H9 (cell line): Measurements from ENCODE around the gene TMEM117. TPM values are rescaled to one million over a fixed set of nuclear protein-coding genes. Genes with fewer than 3 reads are reported as not detected.

Experiments used
- DNase-seq: peaks from one replicate; pipeline ENCODE4 v3.0.0-alpha.2; 2017
- H2AFZ ChIP-seq: one replicate; pipeline ENCODE4 v1.6.1; 2013; ENCODE audit warnings: mild to moderate bottlenecking, low read length, control low read depth, moderate library complexity
- H2AK5ac ChIP-seq: 2 replicates; pipeline ENCODE4 v1.6.1; 2013; ENCODE audit warnings: low read length, control low read depth, mixed read lengths; ENCODE audit not compliant: insufficient read length
- H2BK120ac ChIP-seq: one replicate; pipeline ENCODE4 v1.6.1; 2013; ENCODE audit warnings: low read depth, mild to moderate bottlenecking, low read length, control low read depth, inconsistent platforms; ENCODE audit not compliant: poor library complexity, severe bottlenecking
- H2BK12ac ChIP-seq: 2 replicates; pipeline ENCODE4 v1.6.1; 2013; ENCODE audit warnings: low read length, control low read depth, mixed read lengths, low read depth; ENCODE audit not compliant: insufficient read length
- H2BK15ac ChIP-seq: 2 replicates; pipeline ENCODE4 v1.6.1; 2013; ENCODE audit warnings: low read depth, low read length, control low read depth
- H2BK20ac ChIP-seq: one replicate; pipeline ENCODE4 v1.6.1; 2013; ENCODE audit warnings: low read depth, mild to moderate bottlenecking, low read length, control low read depth, inconsistent platforms; ENCODE audit not compliant: poor library complexity, severe bottlenecking
- H2BK5ac ChIP-seq: 2 replicates; pipeline ENCODE4 v1.6.1; 2013; ENCODE audit warnings: low read length, control low read depth, mixed read lengths; ENCODE audit not compliant: insufficient read length
- H3K14ac ChIP-seq: 2 replicates; pipeline ENCODE4 v1.6.1; 2013; ENCODE audit warnings: low read length, control low read depth; ENCODE audit not compliant: insufficient read depth
- H3K18ac ChIP-seq: 2 replicates; pipeline ENCODE4 v1.6.1; 2013; ENCODE audit warnings: low read depth, mild to moderate bottlenecking, mixed read lengths, low read length, control low read depth; ENCODE audit not compliant: insufficient read length
- H3K23ac ChIP-seq: 2 replicates; pipeline ENCODE4 v1.6.1; 2013; ENCODE audit warnings: low read length, control low read depth, mixed read lengths, low read depth; ENCODE audit not compliant: insufficient read length
- H3K23me2 ChIP-seq: 2 replicates; pipeline ENCODE4 v1.6.1; 2013; ENCODE audit warnings: low read depth, mild to moderate bottlenecking, mixed read lengths, low read length, control low read depth; ENCODE audit not compliant: insufficient read length, poor library complexity, severe bottlenecking
- H3K27ac ChIP-seq: 2 replicates; pipeline ENCODE4 v1.5.1; 2013; ENCODE audit warnings: low read length, control low read depth, mixed read lengths, low read depth; ENCODE audit not compliant: insufficient read length
- H3K27me3 ChIP-seq: 2 replicates; pipeline ENCODE4 v1.6.1; 2013; ENCODE audit warnings: low read length, control low read depth, inconsistent platforms; ENCODE audit not compliant: insufficient read depth
- H3K4ac ChIP-seq: 2 replicates; pipeline ENCODE4 v1.6.1; 2013; ENCODE audit warnings: low read depth, mild to moderate bottlenecking, control low read depth, inconsistent platforms, low read length, moderate library complexity
- H3K4me1 ChIP-seq: 2 replicates; pipeline ENCODE4 v1.6.1; 2013; ENCODE audit warnings: low read length, control low read depth, inconsistent platforms; ENCODE audit not compliant: insufficient read depth
- H3K4me2 ChIP-seq: 2 replicates; pipeline ENCODE4 v1.6.1; 2013; ENCODE audit warnings: low read length, control low read depth, mixed read lengths; ENCODE audit not compliant: insufficient read length, insufficient read depth
- H3K56ac ChIP-seq: 2 replicates; pipeline ENCODE4 v1.6.1; 2013; ENCODE audit warnings: low read depth, mild to moderate bottlenecking, mixed read lengths, low read length, control low read depth; ENCODE audit not compliant: insufficient read length
- H3K79me1 ChIP-seq: 2 replicates; pipeline ENCODE4 v1.6.1; 2013; ENCODE audit warnings: low read depth, mild to moderate bottlenecking, moderate library complexity, low read length, control low read depth, inconsistent platforms; ENCODE audit not compliant: insufficient read depth, poor library complexity, severe bottlenecking
- H3K79me2 ChIP-seq: 2 replicates; pipeline ENCODE4 v1.6.1; 2013; ENCODE audit warnings: low read length, control low read depth, inconsistent platforms; ENCODE audit not compliant: insufficient read depth
- H3K9ac ChIP-seq: 2 replicates; pipeline ENCODE4 v1.6.1; 2013; ENCODE audit warnings: low read length, control low read depth, mixed read lengths; ENCODE audit not compliant: insufficient read length; ENCODE audit errors: extremely low read depth
- H3K9me3 ChIP-seq: one replicate; pipeline ENCODE4 v1.6.1; 2013; ENCODE audit warnings: low read depth, low read length, inconsistent platforms; ENCODE audit not compliant: control insufficient read depth
- H3T11ph ChIP-seq: one replicate; pipeline ENCODE4 v1.6.1; 2013; ENCODE audit warnings: mild to moderate bottlenecking, low read length, control low read depth, inconsistent platforms
- H4K20me1 ChIP-seq: one replicate; pipeline ENCODE4 v1.6.1; 2013; ENCODE audit not compliant: control insufficient read depth, insufficient read length, insufficient read depth
- H4K5ac ChIP-seq: 2 replicates; pipeline ENCODE4 v1.6.1; 2013; ENCODE audit warnings: low read depth, mild to moderate bottlenecking, mixed read lengths, low read length, control low read depth; ENCODE audit not compliant: insufficient read length
- H4K8ac ChIP-seq: replicated peaks from 2 replicates; pipeline ENCODE4 v1.6.1; 2013; ENCODE audit warnings: low read length, control low read depth, mixed read lengths, low read depth; ENCODE audit not compliant: insufficient read length
- H4K91ac ChIP-seq: 2 replicates; pipeline ENCODE4 v1.6.1; 2013; ENCODE audit warnings: low read depth, mild to moderate bottlenecking, moderate library complexity, mixed read lengths, low read length, control low read depth; ENCODE audit not compliant: insufficient read length
- H3K27ac Mint-ChIP-seq, 3 experiments: 2 replicates in 2 of 3; 3 replicates in 1 of 3; pipeline ENCODE4 v1.8.0; 2020 to 2021; ENCODE audit warnings: mixed read lengths in 3 of 3, mild to moderate bottlenecking in 1 of 3, moderate library complexity in 1 of 3
- H3K27me3 Mint-ChIP-seq: 2 replicates; pipeline ENCODE4 v1.8.0; 2021; ENCODE audit warnings: low read depth, mild to moderate bottlenecking, moderate library complexity, mixed read lengths
- H3K36me3 Mint-ChIP-seq, 3 experiments: 2 replicates in 2 of 3; 3 replicates in 1 of 3; pipeline ENCODE4 v1.8.0; 2020 to 2021; ENCODE audit warnings: low read depth in 3 of 3, mixed read lengths in 3 of 3; ENCODE audit not compliant: insufficient read depth in 1 of 3
- H3K4me1 Mint-ChIP-seq, 2 experiments: 2 replicates each; pipeline ENCODE4 v1.8.0; 2020; ENCODE audit warnings: mixed read lengths in 2 of 2
- H3K4me3 Mint-ChIP-seq, 2 experiments: 2 replicates in 1 of 2; 3 replicates in 1 of 2; pipeline ENCODE4 v1.8.0; 2020 to 2021; ENCODE audit warnings: mild to moderate bottlenecking in 2 of 2, mixed read lengths in 2 of 2, moderate library complexity in 1 of 2
- H3K9me3 Mint-ChIP-seq, 2 experiments: 2 replicates in 1 of 2; 3 replicates in 1 of 2; pipeline ENCODE4 v1.8.0; 2020; ENCODE audit warnings: mild to moderate bottlenecking in 2 of 2, mixed read lengths in 2 of 2, moderate library complexity in 1 of 2
- CTCF ChIP-seq: fragments of 200-600 bp; sonication (generic); conservative IDR thresholded peaks from 3 replicates; pipeline ENCODE4 v1.8.0; 2021; ENCODE audit warnings: antibody characterized with exemption, mild to moderate bottlenecking
- WGBS: extraction: QIAGEN DNeasy Blood & Tissue Kit; methylation state at CpG from one replicate; pipeline ENCODE4 v1.1.7; 2013; ENCODE audit warnings: missing lambda C conversion rate, low lambda C conversion rate, mixed read lengths; ENCODE audit not compliant: insufficient read length; ENCODE audit errors: extremely low coverage; 5-methylcytosine and 5-hydroxymethylcytosine counted together
- total RNA-seq: library from RNA; stranded (reverse); gene quantifications from 2 replicates; pipeline ENCODE4 v1.2.1, GENCODE V29; 2021

Gene TMEM117
- total RNA-seq, 1 experiment from 2014 or later: 1.7 TPM

GRCh38 chr12:43835264-43835655 lies 621 bp upstream of the TMEM117 start:
- WGBS: no CpG with 5 or more reads among the region's 6 CpGs
- Histone ChIP-seq H3K23me2 (peaks cover 10% of the 10 kb centered on the region), H3K56ac (no peak overlapping the region), H2BK15ac (no peak overlapping the region), H3K27ac (no peak overlapping the region), H4K20me1 (no peaks in the 10 kb centered on the region), H2BK12ac (no peak overlapping the region), H3K9ac (no peak overlapping the region), H4K5ac (no peak overlapping the region), H3T11ph (no peak overlapping the region), H3K4ac (no peak overlapping the region), H3K18ac (no peak overlapping the region), H3K14ac (no peak overlapping the region), H2BK20ac (no peak overlapping the region), H3K4me1 (no peaks in the 10 kb centered on the region; the same call in 1 of the 2 replicates), H4K8ac (no peak overlapping the region), H3K27me3 (peaks cover 4% of the 10 kb centered on the region; the same call in 1 of the 2 replicates), H3K23ac (no peak overlapping the region), H3K79me1 (no peaks in the 10 kb centered on the region), H2AK5ac (no peak overlapping the region), H2BK120ac (no peak overlapping the region), H3K4me2 (peak overlapping the region; percentile 80), H3K79me2 (no peaks in the 10 kb centered on the region), H4K91ac (no peak overlapping the region), H2BK5ac (no peak overlapping the region), H2AFZ (no peak overlapping the region), H3K9me3 (no peaks in the 10 kb centered on the region)
- H3K27me3 Mint-ChIP-seq: peaks cover 40% of the 10 kb centered on the region
- H3K4me1 Mint-ChIP-seq: peaks cover 7 to 10% of the 10 kb centered on the region in 2 experiments
- no peaks in the 10 kb centered on the region for H3K9me3 Mint-ChIP-seq
- peak overlapping the region; percentile 64 to 81 for H3K4me3 Mint-ChIP-seq
- no peak for TF ChIP-seq CTCF
- H3K27ac Mint-ChIP-seq: no peak overlapping the region
- H3K36me3 Mint-ChIP-seq: no peaks in the 10 kb centered on the region
- no peak for DNase-seq
